DMS153 (cell line): ENCODE results near the gene MBOAT1.
"Not testable (repeated sequence)": the region's sequence is repeated elsewhere in the genome, so short reads cannot be mapped to it uniquely, and the experiment has no call there.

Experiments
- DNase-seq: peaks from one replicate; lab custom pipeline; 2025; lab: John Stamatoyannopoulos, UW

The MBOAT1 gene

DNA sequence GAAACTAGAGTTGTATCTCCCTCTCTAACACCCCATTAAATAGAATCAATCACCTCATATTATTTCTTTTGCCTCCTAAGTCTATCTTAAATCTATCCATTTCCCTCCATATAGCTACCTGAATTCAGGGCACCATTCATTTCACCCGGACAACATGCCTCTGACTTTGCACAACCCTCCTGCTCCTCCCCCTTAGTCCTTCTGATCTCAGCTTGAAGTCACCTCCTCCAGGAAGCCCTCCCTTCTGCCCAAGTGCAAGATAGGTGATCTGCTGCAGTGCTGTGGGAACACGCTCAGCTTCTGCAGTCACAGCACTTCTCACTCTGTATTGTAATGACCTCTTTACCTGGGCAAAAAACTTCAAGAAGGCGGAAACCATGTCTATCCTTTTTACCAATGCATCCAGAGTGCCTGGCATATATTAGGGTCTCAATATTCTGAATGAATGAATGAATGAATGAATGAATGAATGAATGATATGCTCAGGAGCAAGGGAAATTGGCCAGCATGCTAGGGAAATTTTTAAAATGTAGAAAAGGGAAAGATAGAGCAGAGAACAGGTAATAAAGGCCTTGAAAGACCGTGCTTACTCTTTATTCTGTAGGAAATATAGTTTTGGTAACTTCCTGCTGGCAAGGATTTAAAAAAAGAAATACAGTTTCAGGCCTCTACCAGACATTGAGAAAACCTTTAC, 41.7 kb downstream of the MBOAT1 start:
- DNase-seq, result no peak

DNA sequence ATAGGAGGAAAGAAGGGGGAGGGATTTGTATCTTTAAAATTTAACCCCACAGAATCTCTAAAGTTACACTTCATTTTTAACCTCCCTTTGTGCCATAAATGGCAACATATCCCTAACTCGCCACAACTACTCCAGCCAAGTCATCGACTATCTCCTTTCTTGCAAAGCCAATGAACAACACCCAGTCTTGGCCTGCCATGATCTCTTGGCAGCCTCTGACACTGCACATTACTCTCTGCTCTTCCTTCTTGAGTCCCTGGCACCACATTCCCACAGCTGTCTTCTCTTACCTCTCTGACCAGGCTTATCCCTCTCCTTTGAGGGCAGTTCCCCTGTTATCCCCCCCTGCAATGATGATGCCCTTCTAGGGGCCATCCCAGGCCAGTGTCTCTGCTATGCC, 42.5 kb downstream of the MBOAT1 start:
- DNase-seq, result no peak

DNA sequence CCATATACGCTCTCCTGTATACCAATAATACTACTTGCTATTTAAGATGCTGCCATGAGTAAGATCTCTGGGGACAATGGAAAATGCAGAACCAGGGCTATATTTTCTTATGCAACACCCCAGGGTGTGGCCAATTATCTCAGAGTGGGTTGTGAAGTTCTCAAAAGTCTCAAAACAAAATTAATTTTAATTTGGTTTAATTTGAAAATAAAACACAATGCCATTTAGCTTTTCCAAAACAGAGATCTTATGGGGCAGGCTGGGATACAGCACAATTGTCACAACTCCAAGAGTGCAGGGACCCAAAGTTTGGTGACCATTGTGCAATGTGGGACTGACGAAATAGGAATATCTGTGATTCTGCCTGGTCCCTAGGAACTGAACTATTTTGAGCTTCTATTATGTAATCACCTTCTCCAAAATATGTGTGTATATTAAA, 43.1 kb downstream of the MBOAT1 start:
- DNase-seq, result no peak

- DNase-seq, result no peak
Observed at GRCh38 chr6:20168690-20169089, 43.6 kb downstream of the MBOAT1 start.

DNA sequence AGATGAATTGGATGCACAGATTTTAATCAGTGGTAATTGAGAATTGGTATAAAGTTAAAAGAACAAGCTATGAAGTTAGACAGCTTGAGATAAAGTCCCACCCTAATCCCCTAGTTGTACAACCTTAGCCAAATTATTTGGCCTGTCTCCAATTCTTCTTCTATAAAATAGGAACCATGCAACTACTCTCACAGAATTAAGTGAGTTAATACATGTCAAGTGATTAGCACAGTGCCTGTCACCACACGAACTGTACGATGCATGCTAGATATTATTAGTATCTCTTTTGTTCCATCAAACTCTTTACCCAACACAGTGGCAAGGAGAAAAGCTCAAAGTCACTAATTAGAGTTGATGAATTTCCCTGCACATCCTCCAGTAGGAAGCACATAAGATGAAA, 44.7 kb downstream of the MBOAT1 start:
- DNase-seq, result no peak

GRCh38 chr6:20166210-20166609, 46.1 kb downstream of the MBOAT1 start:
- DNase-seq, result no peak

- no peak for DNase-seq
Observed at GRCh38 chr6:20162515-20162914, 49.8 kb downstream of the MBOAT1 start.

GRCh38 chr6:20160541-20161283, 51.6 kb downstream of the MBOAT1 start:
- DNase-seq, result no peak

GRCh38 chr6:20159781-20160540, 52.3 kb downstream of the MBOAT1 start:
- no peak for DNase-seq

- no peak for DNase-seq
Observed at GRCh38 chr6:20159098-20159497, 53.2 kb downstream of the MBOAT1 start.

GRCh38 chr6:20158676-20159075, 53.6 kb downstream of the MBOAT1 start:
- DNase-seq, result no peak

- DNase-seq, result no peak
Observed at GRCh38 chr6:20156824-20157223, 55.4 kb downstream of the MBOAT1 start.

DNA sequence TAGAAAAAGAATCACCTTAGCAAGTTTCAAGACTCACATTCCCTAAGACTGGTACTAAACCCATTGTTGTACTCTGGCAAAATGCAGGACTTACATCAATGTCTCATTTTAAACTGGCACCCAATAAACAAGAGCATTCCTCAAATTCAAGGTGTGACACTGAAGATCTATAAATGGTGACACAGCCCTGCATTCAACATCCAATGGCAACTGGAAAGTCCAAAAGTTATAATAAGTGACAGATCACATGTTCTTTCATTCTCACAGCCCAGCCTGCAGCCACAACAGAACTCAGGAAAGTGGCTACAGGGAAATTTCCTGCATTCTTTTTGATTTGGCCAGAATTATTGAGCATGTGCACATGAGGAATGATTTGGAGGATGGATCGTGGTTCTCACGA, 57.5 kb downstream of the MBOAT1 start:
- no peak for DNase-seq

DNA sequence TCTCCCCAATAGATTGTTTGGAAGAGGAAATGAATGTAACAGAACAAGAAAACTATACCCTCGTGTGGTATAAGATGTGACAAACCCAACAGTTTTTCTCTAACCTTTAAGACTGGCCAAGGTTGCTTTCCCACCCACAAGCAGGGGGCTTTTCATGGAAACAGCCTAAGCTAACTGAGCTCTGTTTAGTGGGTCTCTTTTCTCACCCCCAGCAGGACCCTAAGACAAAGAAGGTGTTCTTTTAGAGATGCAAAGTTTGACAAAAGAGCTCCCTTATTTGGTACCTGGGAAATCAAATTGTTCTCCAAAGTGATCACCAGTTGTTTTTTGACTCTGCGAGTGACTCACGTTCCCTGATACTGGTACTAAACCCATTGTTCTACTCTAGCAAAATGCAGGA, 59.1 kb downstream of the MBOAT1 start:
- no peak for DNase-seq

DNA sequence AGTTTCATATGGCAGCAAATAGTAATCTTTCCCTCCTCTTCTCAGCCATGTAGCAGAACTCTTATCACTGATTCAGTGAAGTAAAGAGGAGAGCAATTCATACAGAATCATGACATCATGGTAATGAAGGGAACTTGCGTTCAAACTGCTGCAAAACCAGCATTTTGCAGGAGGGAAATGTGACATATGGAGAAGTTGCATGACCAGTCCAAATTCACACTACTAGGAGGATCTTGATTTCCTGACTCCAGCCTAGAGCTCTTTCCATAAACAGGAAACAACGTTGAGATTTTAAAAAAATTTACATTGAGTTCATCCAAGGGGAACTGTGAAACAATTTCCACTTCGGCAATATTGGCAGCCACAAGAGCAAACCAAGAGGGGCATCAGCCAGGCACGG, 63.8 kb downstream of the MBOAT1 start:
- DNase-seq, result no peak

DNA sequence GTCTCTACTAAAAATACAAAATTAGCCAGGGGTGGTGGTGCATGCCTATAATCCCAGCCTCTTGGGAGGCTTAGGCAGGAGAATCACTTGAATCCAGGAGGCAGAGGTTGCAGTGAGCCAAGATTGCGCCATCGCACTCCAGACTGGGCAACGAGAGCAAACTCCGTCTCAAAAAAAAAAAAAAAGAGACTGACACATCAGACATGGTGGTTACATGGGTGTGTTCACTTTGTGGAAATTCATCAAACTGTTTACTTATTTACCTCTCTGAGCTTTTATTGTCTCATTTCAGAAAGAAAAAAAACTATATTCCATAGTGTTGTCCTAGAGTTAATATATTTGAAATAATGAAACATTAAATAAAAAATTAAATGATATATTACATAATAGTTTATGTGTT, 64.8 kb downstream of the MBOAT1 start:
- no peak for DNase-seq

GRCh38 chr6:20146831-20147230, 65.4 kb downstream of the MBOAT1 start:
- not testable (repeated sequence) for DNase-seq

- DNase-seq, result no peak
Observed at GRCh38 chr6:20146291-20146690, 66.0 kb downstream of the MBOAT1 start.

DNA sequence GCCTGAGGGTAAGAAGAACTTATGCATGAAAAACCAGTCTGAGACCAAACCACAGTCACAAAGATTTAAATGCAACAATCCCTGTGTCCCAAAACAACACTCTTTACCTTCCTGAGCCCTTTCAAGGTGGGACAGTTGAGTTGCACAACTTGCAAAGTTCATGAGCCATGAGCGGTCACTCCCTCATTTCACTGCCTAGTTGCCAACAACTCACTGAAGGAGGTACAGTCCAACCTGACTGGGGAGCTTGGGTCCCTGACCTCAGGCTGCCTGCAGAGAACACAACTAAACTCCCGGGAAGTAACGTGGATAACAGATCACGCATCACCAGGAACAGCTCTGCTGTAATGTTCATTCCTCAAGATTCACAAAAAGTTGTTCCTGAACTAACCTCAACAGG, 69.4 kb downstream of the MBOAT1 start:
- no peak for DNase-seq

- DNase-seq, result no peak
Observed at GRCh38 chr6:20141931-20142330, 70.3 kb downstream of the MBOAT1 start.

- not testable (repeated sequence) for DNase-seq
Observed at GRCh38 chr6:20139127-20139963, 72.9 kb downstream of the MBOAT1 start.

DNA sequence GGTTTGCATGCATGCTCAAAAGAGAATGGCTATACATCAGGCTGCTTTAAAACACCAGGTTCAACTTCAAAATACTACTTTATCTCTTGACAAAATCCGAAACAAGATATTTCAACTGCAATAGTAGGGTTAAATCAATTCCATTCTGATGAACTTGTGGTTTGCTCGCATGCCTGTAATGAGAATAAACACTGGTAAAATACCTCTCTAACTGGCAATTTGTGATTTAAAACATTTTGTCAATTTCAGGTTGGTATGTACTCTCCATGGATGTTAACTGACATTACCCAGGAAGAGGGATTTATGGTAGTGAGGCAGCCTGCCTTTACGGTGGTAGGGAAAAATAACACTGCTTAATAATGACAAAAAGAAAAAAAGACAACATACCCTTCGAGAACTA, 74.4 kb downstream of the MBOAT1 start:
- DNase-seq, result no peak
